Body of pancreas (tissue), 4 donors: ENCODE data around the gene FBLN2.

Experiments used
- POLR2A ChIP-seq, 3 donors: fragments of 450-650 bp; IDR thresholded peaks; one replicate each; pipeline ENCODE4 v1.6.1; 2016; ENCODE audit warnings: antibody characterized with exemption in 3 of 3, mild to moderate bottlenecking in 2 of 3
- TF ChIP-seq, protein P1 (sequence below), 7 experiments: fragments of 450-650 bp in 4 of 7; fragments of 200-600 bp in 3 of 7; sonication (generic) in 3 of 7; IDR thresholded peaks; one replicate each; pipeline ENCODE4 v1.5.1; 2016 to 2019; ENCODE audit warnings: antibody characterized with exemption in 7 of 7

DNA sequence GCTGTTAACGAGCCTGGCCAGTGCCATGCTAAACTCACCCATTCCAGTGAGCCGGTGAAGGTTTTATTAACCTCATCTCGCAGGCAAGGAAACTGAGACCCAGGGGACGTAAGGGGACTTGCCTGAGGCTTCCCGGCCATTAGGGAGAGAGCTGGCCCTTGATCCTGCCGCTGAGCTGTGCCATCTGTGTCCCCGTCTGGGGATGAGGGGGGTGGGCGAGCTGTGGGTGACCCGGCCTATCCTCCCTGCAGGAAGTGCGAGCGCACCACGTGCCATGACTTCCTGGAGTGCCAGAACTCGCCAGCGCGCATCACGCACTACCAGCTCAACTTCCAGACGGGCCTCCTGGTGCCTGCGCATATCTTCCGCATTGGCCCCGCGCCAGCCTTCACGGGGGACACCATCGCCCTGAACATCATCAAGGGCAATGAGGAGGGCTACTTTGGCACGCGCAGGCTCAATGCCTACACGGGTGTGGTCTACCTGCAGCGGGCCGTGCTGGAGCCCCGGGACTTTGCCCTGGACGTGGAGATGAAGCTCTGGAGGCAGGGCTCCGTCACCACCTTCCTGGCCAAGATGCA is 88.5 kb downstream of the FBLN2 start:
- no peak for TF ChIP-seq POLR2A (IDR thresholded peaks at IDR 0.05)
- TF ChIP-seq, protein P1, sequence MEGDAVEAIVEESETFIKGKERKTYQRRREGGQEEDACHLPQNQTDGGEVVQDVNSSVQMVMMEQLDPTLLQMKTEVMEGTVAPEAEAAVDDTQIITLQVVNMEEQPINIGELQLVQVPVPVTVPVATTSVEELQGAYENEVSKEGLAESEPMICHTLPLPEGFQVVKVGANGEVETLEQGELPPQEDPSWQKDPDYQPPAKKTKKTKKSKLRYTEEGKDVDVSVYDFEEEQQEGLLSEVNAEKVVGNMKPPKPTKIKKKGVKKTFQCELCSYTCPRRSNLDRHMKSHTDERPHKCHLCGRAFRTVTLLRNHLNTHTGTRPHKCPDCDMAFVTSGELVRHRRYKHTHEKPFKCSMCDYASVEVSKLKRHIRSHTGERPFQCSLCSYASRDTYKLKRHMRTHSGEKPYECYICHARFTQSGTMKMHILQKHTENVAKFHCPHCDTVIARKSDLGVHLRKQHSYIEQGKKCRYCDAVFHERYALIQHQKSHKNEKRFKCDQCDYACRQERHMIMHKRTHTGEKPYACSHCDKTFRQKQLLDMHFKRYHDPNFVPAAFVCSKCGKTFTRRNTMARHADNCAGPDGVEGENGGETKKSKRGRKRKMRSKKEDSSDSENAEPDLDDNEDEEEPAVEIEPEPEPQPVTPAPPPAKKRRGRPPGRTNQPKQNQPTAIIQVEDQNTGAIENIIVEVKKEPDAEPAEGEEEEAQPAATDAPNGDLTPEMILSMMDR (IDR thresholded peaks at IDR 0.05) = no peak
